H1 (cell line): Measurements from ENCODE around the gene PRRG1.

Experiments
- CTCF ChIP-seq, 3 experiments: IDR thresholded peaks; 1 replicate in 2 of 3; 2 replicates in 1 of 3; pipeline versions ENCODE4 v1.5.1 to v1.6.1; 2011; ENCODE audit warnings: low read length in 3 of 3, mild to moderate bottlenecking in 3 of 3, inconsistent platforms in 2 of 3, low read depth in 1 of 3, moderate library complexity in 1 of 3; ENCODE audit not compliant: insufficient read depth in 1 of 3; ENCODE audit errors: control extremely low read depth in 1 of 3
- EP300 ChIP-seq, 2 experiments: IDR thresholded peaks; 1 replicate in 1 of 2; 2 replicates in 1 of 2; pipeline ENCODE4 v1.6.1; 2011 to 2012; ENCODE audit warnings: low read depth in 2 of 2, low read length in 2 of 2, mild to moderate bottlenecking in 2 of 2, borderline replicate concordance in 1 of 2, inconsistent platforms in 1 of 2, moderate library complexity in 1 of 2
- POLR2AphosphoS5 ChIP-seq: IDR thresholded peaks from 2 replicates; pipeline ENCODE4 v1.6.1; 2011; ENCODE audit warnings: low read depth, low read length
- SP1 ChIP-seq: IDR thresholded peaks from 2 replicates; pipeline ENCODE4 v1.6.1; 2011; ENCODE audit warnings: low read depth, low read length
- TEAD4 ChIP-seq: IDR thresholded peaks from 2 replicates; pipeline ENCODE4 v1.6.1; 2012; ENCODE audit warnings: low read depth, low read length, inconsistent platforms, mixed read lengths

- no peak for TF ChIP-seq CTCF (IDR thresholded peaks at IDR 0.05; ENCODE audit: control extremely low read depth in 1 of 3, insufficient read depth in 1 of 3, low read depth in 1 of 3, low read length in 3 of 3)
- TF ChIP-seq POLR2AphosphoS5: no peak
- no peak for TF ChIP-seq SP1
- TF ChIP-seq TEAD4: no peak
- no peak for TF ChIP-seq EP300 (IDR thresholded peaks at IDR 0.05; ENCODE audit: borderline replicate concordance in 1 of 2, low read depth in 2 of 2, low read length in 2 of 2)
Measured at GRCh38 chrX:37453821-37454220, 104.7 kb downstream of the PRRG1 start.
